Inferior parietal cortex (tissue), 1 donor: ENCODE data around the gene CEND1.

Experiments used
- DNase-seq: peaks from one replicate; pipeline ENCODE4 v3.0.0-alpha.2; 2016; ENCODE audit errors: extremely low spot score

Gene CEND1

GRCh38 chr11:777288-778255 is 12.3 kb downstream of the CEND1 start, which contains the start of gene GATD1:
Gene GATD1 (minus strand): TSS chr11:777487. CDS start chr11:777462, 25 bp downstream.
- DNase-seq = peak; percentile 84

DNA sequence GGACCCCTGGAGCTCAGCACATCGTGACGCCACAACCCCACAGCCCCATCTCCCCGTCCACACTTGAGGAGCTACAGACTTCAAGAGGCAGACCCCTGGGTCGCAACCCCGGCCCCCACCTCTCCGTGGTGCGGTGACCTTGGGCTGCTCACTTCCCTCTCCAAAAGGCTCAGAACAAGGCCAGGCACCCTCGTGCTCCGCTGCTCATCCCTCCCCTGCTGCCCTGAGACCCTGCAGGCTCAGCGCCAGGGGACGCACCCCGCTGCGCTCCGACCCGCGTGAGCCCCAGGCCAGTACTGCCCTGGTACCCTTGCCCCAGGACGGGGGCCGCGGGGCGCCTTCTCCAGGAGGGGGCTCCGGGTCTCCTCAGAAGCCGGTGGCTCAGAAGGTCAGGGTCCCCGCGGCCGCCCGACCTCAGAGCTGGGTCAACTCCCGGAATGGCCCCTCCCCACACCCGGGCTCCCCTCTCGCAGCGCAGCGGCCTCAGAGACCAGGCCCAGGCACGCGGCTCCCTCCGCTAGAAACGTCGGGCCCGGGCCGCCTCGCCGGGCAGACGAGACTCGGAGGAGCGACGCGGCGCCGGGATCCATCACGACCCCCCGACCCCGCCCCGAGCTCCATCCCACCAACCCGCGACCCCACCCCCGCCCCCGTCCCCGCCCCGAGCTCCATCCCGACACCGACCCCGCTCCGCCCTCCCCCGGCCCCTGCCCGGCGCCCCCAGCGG is 13.2 kb downstream of the CEND1 start:
- DNase-seq = no peak

- no peak for DNase-seq
These were observed 13.7 kb downstream of the CEND1 start for GRCh38 chr11:776263-776560.

GRCh38 chr11:774873-775592 is 14.9 kb downstream of the CEND1 start:
- DNase-seq = no peak

DNA sequence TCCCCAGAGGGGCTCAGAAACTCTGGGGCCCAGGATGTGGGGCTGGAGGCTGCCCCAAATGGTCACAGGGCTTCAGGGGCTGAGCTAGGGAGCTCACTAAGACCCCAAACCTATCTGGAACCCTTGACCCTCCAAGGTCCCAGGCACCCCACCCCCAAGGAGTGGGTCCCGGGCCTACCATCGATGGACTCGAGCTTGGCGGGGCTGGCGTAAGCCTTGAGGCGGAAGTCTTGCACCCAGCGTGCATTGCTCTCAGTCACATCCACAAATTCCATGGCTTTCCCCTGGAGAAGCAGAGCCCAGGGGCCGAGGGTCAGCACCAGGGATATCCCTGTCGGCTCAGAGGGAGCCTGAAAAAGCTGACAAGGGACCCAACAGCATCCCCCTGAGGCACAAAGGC is 16.1 kb downstream of the CEND1 start:
- no peak for DNase-seq

GRCh38 chr11:773425-773824 is 16.5 kb downstream of the CEND1 start:
- DNase-seq = no peak

DNA sequence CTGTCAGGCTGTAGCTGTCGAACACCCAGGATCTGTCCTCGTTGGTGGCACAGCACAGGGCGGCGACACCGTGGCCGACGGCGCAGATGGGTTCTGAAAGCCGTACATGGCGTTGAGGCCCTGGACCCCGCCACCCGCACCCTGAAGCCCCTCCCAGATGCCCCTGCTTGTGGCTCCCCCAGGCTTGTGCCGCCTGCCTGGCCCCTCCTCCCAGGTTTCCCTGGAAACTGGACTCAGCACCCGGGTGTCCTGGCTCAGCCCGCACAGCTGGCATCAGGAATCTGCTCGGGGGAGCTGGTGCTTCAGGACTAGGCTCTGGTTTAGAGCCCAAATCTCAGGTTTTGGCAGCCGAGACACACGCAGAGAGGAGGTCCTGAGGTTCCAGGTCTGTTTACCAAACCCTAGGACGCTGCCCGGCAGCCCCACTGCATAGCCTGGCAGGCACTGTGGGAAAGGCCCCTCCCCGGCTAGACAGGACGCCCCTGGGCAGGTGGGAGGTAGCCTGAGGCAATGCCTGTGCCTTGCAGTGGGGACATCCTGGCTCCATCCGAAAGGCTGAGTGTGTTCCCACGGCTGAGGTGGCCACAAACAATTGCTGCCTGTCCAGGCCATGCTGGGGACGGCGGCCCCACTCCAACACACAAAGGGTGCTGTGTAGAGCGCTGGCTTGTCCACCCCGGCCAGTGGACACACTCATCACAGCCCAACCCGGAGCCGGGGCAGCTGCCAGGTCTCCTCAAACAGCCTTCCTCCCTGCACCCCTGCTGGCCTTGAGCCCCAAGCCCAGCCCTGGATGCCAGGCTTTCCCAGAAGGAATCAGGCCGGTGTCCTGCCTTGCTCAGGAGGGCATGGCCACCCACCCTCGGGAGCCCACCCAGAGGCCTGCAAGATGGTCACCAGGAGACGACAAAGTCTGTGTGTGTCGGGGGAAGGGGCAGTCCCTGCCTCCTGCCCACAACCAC is 17.2 kb downstream of the CEND1 start:
- DNase-seq = peak; percentile 75

DNA sequence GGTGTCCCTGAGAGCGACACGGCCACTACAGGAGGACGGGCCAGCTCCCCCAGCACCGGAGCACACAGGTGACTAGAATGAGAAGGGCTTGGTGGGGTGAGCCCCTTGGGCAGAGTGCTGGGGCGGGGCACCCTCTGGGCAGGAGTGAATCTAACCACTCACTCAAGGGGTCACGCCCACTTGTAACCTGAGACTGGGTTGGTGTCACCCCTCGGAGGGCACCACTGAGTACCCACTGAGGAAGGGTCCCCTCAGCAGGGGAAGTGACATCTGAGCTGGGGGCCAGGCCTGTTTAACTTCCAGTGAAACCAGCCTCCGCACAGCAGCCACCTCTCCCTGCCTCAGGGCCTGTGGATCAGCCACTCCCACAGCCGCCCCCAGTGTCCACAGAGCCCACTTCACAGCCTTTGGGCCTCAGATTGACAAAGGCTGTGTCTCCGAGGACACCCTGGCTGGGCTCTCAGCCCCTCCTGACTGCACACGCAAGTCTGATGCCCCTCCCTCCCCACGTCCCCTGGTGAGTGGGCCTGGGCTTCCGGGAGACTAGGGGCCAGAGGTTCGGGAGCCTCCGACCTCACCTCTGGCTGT is 18.2 kb downstream of the CEND1 start:
- DNase-seq = no peak

GRCh38 chr11:770642-771616 is 19.0 kb downstream of the CEND1 start:
- no peak for DNase-seq

DNA sequence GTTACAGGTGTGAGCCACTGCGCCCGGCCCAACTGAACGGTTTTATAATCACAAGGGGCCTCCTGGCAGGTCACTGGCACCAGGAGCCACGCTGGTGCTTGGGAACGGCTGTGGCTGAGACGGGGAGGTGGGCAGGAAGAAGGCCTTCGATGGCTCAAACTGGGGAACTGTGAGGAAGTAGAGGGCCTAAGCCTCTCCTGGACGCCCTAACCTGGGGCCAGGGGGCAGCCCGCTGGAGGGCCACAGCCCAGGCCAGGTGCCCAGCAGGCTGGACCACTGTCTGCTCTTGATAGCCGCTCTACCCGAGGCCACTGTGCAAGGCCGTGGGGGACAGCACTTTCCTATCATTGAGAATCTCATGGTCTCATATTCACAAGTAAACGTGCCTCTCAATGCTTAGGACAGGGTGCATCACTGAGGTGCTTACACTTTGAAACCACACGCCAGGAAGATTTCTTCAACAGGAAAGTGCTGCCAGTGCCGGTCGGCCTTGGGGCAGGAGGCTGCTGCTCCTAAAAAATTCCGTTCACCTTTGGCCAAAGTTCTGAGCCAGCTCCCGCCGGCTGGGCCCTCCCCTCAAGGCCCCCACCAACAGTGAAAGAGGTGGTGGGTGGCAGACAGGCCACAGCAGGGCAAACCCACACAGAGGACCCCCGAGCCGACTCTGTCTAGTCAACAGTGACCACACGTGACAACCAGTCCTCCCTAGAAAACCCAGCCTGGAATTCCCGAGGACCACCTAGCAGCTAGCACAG is 19.8 kb downstream of the CEND1 start:
- no peak for DNase-seq

DNA sequence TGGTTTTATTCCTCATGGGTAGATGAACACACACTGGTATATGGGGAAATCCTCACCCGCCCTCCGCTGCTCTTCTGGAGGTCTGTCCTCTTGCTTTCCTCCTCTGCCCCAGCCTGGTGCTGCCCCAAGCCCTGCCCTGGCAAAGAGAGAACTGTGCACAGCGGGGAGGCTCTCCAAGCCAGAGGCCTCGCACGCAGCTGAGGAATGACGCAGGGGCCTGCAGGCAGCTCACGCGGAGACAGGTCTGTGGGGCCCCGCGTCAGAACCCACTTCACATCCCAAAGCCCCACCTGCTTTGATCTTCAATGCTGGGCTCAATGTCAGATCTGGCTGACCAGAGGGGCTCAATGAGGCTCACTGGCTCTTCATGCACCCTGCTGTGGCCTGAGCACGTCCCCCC is 22.7 kb downstream of the CEND1 start:
- no peak for DNase-seq

GRCh38 chr11:766936-767210 is 23.0 kb downstream of the CEND1 start:
- DNase-seq = no peak

- no peak for DNase-seq
These were observed 23.6 kb downstream of the CEND1 start for GRCh38 chr11:766106-766935.

GRCh38 chr11:765802-766091 is 24.1 kb downstream of the CEND1 start:
- DNase-seq = no peak

GRCh38 chr11:765025-765801 is 24.7 kb downstream of the CEND1 start:
- no peak for DNase-seq

DNA sequence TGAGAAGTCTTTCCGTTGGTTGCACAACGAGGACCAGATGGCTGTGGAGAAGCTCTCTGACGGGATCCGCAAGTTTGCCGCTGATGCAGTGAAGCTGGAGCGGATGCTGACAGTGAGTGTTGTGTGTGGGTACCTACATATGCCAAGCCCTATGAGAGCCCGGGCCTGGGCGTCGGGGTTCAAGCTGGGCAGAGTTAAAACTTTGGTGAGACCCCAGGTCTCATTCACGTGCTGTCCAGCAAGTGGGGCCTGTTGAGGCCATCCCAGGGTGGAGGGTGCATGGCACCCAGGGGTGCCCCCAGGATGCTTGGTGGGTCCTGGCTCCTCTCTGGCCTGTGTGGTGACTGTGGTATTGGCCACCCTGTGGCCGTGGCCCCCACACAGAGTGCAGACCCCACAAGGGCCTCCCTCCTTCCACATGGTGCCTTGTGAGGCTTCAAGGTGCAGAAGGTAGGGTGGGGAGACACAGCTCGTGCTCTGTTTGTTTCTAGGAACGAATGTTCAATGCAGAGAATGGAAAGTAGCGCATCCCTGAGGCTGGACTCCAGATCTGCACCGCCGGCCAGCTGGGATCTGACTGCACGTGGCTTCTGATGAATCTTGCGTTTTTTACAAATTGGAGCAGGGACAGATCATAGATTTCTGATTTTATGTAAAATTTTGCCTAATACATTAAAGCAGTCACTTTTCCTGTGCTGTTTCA is 25.4 kb downstream of the CEND1 start:
- DNase-seq = no peak
